ENCODE results near the gene POF1B.
A peak's percentile ranks its signal among the peaks of the same experiment; 100 is the strongest.
"Not testable (repeated sequence)": the region's sequence is repeated elsewhere in the genome, so short reads cannot be mapped to it uniquely, and the experiment has no call there.

POF1B gene

GRCh38 chrX:85379174-85379907, at the start of gene POF1B:
POF1B (minus strand) TSS chrX:85379665; CDS start chrX:85379454, 211 bp downstream.
- DNase-seq: no peak

- no peak for DNase-seq
These were observed 49.6 kb upstream of the POF1B start for GRCh38 chrX:85429066-85429465.

GRCh38 chrX:85419293-85419692, 39.8 kb upstream of the POF1B start:
- no peak for DNase-seq

GRCh38 chrX:85391878-85392238, 12.4 kb upstream of the POF1B start:
- no peak for DNase-seq

GRCh38 chrX:85391185-85391877, 11.9 kb upstream of the POF1B start:
- DNase-seq: no peak

- no peak for DNase-seq
These were observed 2.1 kb upstream of the POF1B start for GRCh38 chrX:85381602-85382001.

GRCh38 chrX:85378461-85378860, 1.0 kb downstream of the POF1B start:
- no peak for DNase-seq

GRCh38 chrX:85375333-85375738, 4.1 kb downstream of the POF1B start:
- no peak for DNase-seq

GRCh38 chrX:85365370-85365995, 14.0 kb downstream of the POF1B start:
- DNase-seq: no peak

GRCh38 chrX:85359051-85359450, 20.4 kb downstream of the POF1B start:
- DNase-seq: no peak

- no peak for DNase-seq
These were observed 33.9 kb downstream of the POF1B start for GRCh38 chrX:85345523-85345922.

GRCh38 chrX:85327060-85327333, 52.5 kb downstream of the POF1B start:
- no peak for DNase-seq

GRCh38 chrX:85326234-85327059, 53.0 kb downstream of the POF1B start:
- DNase-seq: no peak

GRCh38 chrX:85311348-85311747, 68.1 kb downstream of the POF1B start:
- DNase-seq: not testable (repeated sequence)

GRCh38 chrX:85309717-85310116, 69.7 kb downstream of the POF1B start:
- no peak for DNase-seq

- no peak for DNase-seq
These were observed 75.9 kb downstream of the POF1B start for GRCh38 chrX:85303544-85303943.

- no peak for DNase-seq
These were observed 90.3 kb downstream of the POF1B start for GRCh38 chrX:85288992-85289723.

GRCh38 chrX:85285286-85285685, 94.2 kb downstream of the POF1B start:
- DNase-seq: not testable (repeated sequence)

- peak; percentile 2 for DNase-seq
These were observed 134.8 kb downstream of the POF1B start for GRCh38 chrX:85244450-85245211.

GRCh38 chrX:85243761-85244449, 135.6 kb downstream of the POF1B start, which contains the start of the genes SATL1 and ZNF711:
SATL1 (minus strand) TSS chrX:85243779; CDS start chrX:85108968, 134,811 bp downstream.
ZNF711 (plus strand) TSS chrX:85243991; CDS start chrX:85247573, 3,582 bp downstream.
- peak; percentile 45 for DNase-seq

GRCh38 chrX:85243155-85243554, 136.3 kb downstream of the POF1B start:
- no peak for DNase-seq

Data from CD4-positive, alpha-beta T cell treated with Interleukin-6 for 4 hours (primary cell).